Liver (tissue), 9 donors: ENCODE measurements around the gene TMEM125. TPM values are rescaled to one million over a fixed set of nuclear protein-coding genes. Genes with fewer than 3 reads are reported as not detected.

Experiments used
- DNase-seq: peaks from one replicate; pipeline ENCODE4 v3.0.0-alpha.2; 2017; ENCODE audit warnings: low spot score
- H3K27ac ChIP-seq, 2 donors: one replicate each; pipeline ENCODE4 v1.7.0; 2013; ENCODE audit warnings: inconsistent platforms in 2 of 2, low read length in 2 of 2, control low read depth in 1 of 2, low read depth in 1 of 2, mild to moderate bottlenecking in 1 of 2
- H3K27me3 ChIP-seq, 4 donors: one replicate each; pipeline versions ENCODE4 v1.6.1 to v1.7.0; 2013; ENCODE audit warnings: low read length in 3 of 4, inconsistent platforms in 1 of 4, mild to moderate bottlenecking in 1 of 4, moderate library complexity in 1 of 4; ENCODE audit not compliant: control insufficient read depth in 4 of 4, insufficient read depth in 4 of 4
- H3K36me3 ChIP-seq, 4 donors: one replicate each; pipeline versions ENCODE4 v1.6.1 to v1.7.0; 2013; ENCODE audit warnings: low read length in 3 of 4, mild to moderate bottlenecking in 3 of 4, low read depth in 1 of 4, moderate library complexity in 1 of 4; ENCODE audit not compliant: control insufficient read depth in 4 of 4, insufficient read depth in 3 of 4
- H3K4me1 ChIP-seq, 4 donors: one replicate each; pipeline versions ENCODE4 v1.6.1 to v1.7.0; 2013; ENCODE audit warnings: low read length in 3 of 4, mild to moderate bottlenecking in 3 of 4, moderate library complexity in 1 of 4; ENCODE audit not compliant: control insufficient read depth in 4 of 4, insufficient read depth in 4 of 4
- H3K4me3 ChIP-seq, 3 donors: one replicate each; pipeline versions ENCODE4 v1.6.1 to v1.7.0; 2013; ENCODE audit warnings: low read length in 3 of 3, control low read depth in 1 of 3, low read depth in 1 of 3, mild to moderate bottlenecking in 1 of 3
- H3K9ac ChIP-seq, 2 donors: one replicate each; pipeline ENCODE4 v1.7.0; 2013; ENCODE audit warnings: low read length in 2 of 2, mild to moderate bottlenecking in 2 of 2, moderate library complexity in 2 of 2, control low read depth in 1 of 2, low read depth in 1 of 2
- H3K9me3 ChIP-seq, 4 donors: one replicate each; pipeline versions ENCODE4 v1.6.1 to v1.7.0; 2013; ENCODE audit warnings: low read length in 3 of 4; ENCODE audit not compliant: control insufficient read depth in 4 of 4
- EGR1 ChIP-seq, 2 donors: IDR thresholded peaks; 2 replicates each; pipeline ENCODE4 v1.6.1; 2016 to 2018; ENCODE audit warnings: antibody characterized with exemption in 2 of 2, low read depth in 2 of 2
- FOXA1 ChIP-seq: IDR thresholded peaks from 2 replicates; pipeline ENCODE4 v1.6.1; 2016; ENCODE audit warnings: antibody characterized with exemption
- FOXA2 ChIP-seq: IDR thresholded peaks from 2 replicates; pipeline ENCODE4 v1.6.1; 2016; ENCODE audit warnings: antibody characterized with exemption
- GABPA ChIP-seq, 2 donors: IDR thresholded peaks in 1 of 2; conservative IDR thresholded peaks in 1 of 2; 2 replicates each; pipeline ENCODE4 v1.6.1; 2016; ENCODE audit warnings: antibody characterized with exemption in 2 of 2, mild to moderate bottlenecking in 1 of 2, moderate library complexity in 1 of 2
- HNF4A ChIP-seq, 2 donors: conservative IDR thresholded peaks; 2 replicates each; pipeline ENCODE4 v1.6.1; 2016; ENCODE audit warnings: antibody characterized with exemption in 2 of 2, mild to moderate bottlenecking in 2 of 2
- JUND ChIP-seq, 2 donors: IDR thresholded peaks; 2 replicates each; pipeline ENCODE4 v1.6.1; 2016; ENCODE audit warnings: antibody characterized with exemption in 2 of 2
- NR2F2 ChIP-seq: IDR thresholded peaks from 2 replicates; pipeline ENCODE4 v1.6.1; 2016; ENCODE audit warnings: antibody characterized with exemption
- RAD21 ChIP-seq, 2 donors: IDR thresholded peaks; 2 replicates each; pipeline ENCODE4 v1.6.1; 2016; ENCODE audit warnings: antibody characterized with exemption in 2 of 2, mild to moderate bottlenecking in 2 of 2
- RXRA ChIP-seq, 2 donors: IDR thresholded peaks; 2 replicates each; pipeline ENCODE4 v1.6.1; 2017 to 2018; ENCODE audit warnings: antibody characterized with exemption in 2 of 2, mild to moderate bottlenecking in 1 of 2
- SP1 ChIP-seq: IDR thresholded peaks from 2 replicates; pipeline ENCODE4 v1.6.1; 2018; ENCODE audit warnings: antibody characterized with exemption, mild to moderate bottlenecking
- TAF1 ChIP-seq: conservative IDR thresholded peaks from 2 replicates; pipeline ENCODE4 v1.6.1; 2016; ENCODE audit warnings: antibody characterized with exemption, mild to moderate bottlenecking
- YY1 ChIP-seq: IDR thresholded peaks from 2 replicates; pipeline ENCODE4 v1.6.1; 2016; ENCODE audit warnings: antibody characterized with exemption, mild to moderate bottlenecking
- WGBS: extraction: QIAGEN DNeasy Blood & Tissue Kit; methylation state at CpG from one replicate; pipeline ENCODE4 v1.1.7; 2013; 5-methylcytosine and 5-hydroxymethylcytosine counted together
- polyA plus RNA-seq, 2 donors: library from polyadenylated mRNA; stranded (reverse) in 1 of 2; unstranded in 1 of 2; fragments of 200-250 nt in 1 of 2; fragments of >200 nt in 1 of 2; fragmentation: Nextera tagmentation in 1 of 2; extraction: Ambion mirVana in 1 of 2; gene quantifications; one replicate each; pipeline versions ENCODE4 v1.2.1 to v1.2.3, GENCODE V29; 2013 to 2015
- total RNA-seq, 2 donors: library from RNA; depleted of rRNA; stranded (reverse); fragments of >200 nt; gene quantifications; one replicate each; pipeline ENCODE4 v1.2.3, GENCODE V29; 2014
- TF ChIP-seq, protein P1 (sequence below): IDR thresholded peaks from 2 replicates; pipeline ENCODE4 v1.6.1; 2016; ENCODE audit warnings: antibody characterized with exemption
- TF ChIP-seq, protein P2 (sequence below): IDR thresholded peaks from 2 replicates; pipeline ENCODE4 v1.6.1; 2016; ENCODE audit warnings: antibody characterized with exemption
- TF ChIP-seq, protein P3 (sequence below): fragments of 150-350 bp; IDR thresholded peaks from 2 replicates; pipeline ENCODE4 v1.5.1; 2017; ENCODE audit warnings: improper control_type of control experiment, low read depth, low read length; ENCODE audit not compliant: missing input control
- TF ChIP-seq, protein P4 (sequence below): IDR thresholded peaks from 2 replicates; pipeline ENCODE4 v1.6.1; 2016; ENCODE audit warnings: antibody characterized with exemption
- donor health status: healthy.
- donor health status: healthy.
- donor health status: healthy.
- donor health status: healthy.
- donor health status: healthy.

The TMEM125 gene
- 1 to 10 TPM in 1 of 2 donors, under 1 TPM in 1; 0.61 to 1.0 TPM for total RNA-seq
- polyA plus RNA-seq = under 1 TPM; 0.21 to 0.76 TPM

DNA sequence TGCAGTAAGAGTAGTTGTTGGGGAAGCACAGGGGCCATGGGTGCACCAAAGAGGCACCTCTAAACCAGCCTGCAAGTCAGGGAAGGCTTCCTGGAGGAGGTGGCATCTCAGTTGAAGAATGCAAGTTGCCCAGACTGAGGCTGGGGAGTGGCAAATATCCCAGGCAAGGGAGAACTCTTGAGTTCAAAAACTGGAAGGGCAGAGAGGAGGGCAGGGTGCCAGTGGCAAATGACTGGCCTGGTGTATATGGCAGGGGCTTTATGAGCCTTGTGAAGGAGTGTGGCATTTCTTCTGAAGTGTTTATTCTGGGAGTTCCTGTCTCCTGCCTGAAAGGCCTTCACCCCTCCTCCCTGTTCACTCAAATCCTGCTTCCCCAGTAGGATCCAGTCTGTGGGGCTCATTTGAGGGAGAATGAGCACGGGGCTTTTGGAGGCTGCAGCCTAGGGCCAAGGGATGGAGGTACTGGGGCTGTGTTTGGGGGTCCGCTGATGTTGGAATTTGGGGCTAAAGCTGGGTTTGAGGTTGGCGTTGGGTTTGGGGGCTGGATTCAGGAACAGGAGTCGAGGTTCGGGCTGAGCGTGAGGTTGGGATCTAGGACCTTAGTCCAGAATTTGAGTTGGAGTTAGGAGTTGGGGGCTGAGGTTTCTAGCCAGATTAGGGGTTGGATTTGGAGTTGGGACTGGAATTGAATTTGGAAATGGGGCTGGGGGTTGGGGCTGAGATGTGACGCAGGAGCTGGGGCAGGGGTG lies at the start of gene TMEM125:
TSS of gene TMEM125 (plus strand) at position 357 of the 749 bp plus-strand sequence. CDS start 2,740 bp downstream, outside the sequence.
- TF ChIP-seq, protein P1, sequence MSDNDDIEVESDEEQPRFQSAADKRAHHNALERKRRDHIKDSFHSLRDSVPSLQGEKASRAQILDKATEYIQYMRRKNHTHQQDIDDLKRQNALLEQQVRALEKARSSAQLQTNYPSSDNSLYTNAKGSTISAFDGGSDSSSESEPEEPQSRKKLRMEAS = no peak
- TF ChIP-seq GABPA (IDR thresholded peaks at IDR 0.05 in 1 of 2, conservative IDR thresholded peaks at IDR 0.05 in 1 of 2) (no peak), TAF1 (no peak), FOXA2 (no peak), SP1 (no peak), RXRA (IDR thresholded peaks at IDR 0.05) (no peak), NR2F2 (no peak), HNF4A (conservative IDR thresholded peaks at IDR 0.05) (no peak)
- Histone ChIP-seq H3K27me3 (peaks cover 0 to 2% (median 0%) of the 10 kb centered on the region in 4 donors), H3K9ac (no peak within 1 kb of the TSS), H3K4me1 (peaks cover 10 to 23% (median 22%) of the 10 kb centered on the region in 4 donors), H3K36me3 (no peaks in the 10 kb centered on the region), H3K27ac (no peak within 1 kb of the TSS), H3K9me3 (no peaks in the 10 kb centered on the region), H3K4me3 (no peak within 1 kb of the TSS)
- 87% methylated on average over 7 of the region's 7 CpGs for WGBS
- no peak for DNase-seq

DNA sequence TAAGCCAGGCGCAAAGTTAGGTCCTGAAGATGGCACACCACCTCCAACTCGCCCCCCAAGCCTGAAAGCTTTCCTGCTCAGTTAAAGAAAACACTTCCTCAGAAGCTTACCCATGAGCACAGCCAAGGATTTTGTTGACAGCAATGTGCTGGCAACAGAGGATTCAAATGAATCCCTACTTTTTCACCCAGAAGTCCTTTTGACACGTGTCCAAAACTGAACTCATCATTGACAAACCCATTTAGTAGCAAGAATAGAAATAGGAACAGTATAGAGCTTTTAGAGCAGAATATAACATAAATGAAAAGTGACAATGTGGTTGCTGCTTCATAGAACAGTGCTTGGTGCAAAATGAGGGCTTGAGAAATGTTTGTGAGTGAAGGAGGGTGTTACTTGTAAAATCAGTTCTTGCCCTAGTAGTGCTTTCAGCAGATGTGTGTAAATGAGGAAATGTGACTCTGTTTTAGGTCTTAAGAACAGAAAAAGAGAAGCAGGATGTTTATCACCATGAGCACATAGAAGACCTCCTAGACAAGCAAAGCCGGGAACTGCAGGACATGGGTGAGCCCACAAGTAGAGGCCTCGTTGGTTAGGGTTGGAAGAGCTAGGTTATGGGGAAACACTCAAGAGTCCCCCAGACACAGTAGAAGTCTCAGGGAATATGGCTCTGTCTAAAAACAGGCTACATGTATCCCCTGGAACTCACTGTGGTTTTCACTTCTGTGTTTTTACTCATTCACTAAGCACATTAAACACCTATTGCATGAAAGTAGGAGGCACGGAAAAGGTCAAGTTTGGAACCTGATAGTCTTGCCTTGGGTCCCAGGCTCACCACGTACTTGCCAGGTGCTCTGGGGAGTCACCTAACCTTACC lies 48.6 kb upstream of the TMEM125 start:
- Histone ChIP-seq H3K4me3 (no peak overlapping the region), H3K4me1 (peaks cover 0 to 27% (median 7%) of the 10 kb centered on the region in 4 donors), H3K9ac (no peak overlapping the region), H3K9me3 (no peaks in the 10 kb centered on the region), H3K27me3 (no peaks in the 10 kb centered on the region), H3K27ac (no peak overlapping the region), H3K36me3 (peaks cover 0 to 10% (median 1%) of the 10 kb centered on the region in 4 donors)
- DNase-seq = no peak
- WGBS = 76% methylated on average over 7 of the region's 7 CpGs
- TF ChIP-seq RAD21 (IDR thresholded peaks at IDR 0.05) (no peak), JUND (IDR thresholded peaks at IDR 0.05) (no peak)
- TF ChIP-seq, protein P2, sequence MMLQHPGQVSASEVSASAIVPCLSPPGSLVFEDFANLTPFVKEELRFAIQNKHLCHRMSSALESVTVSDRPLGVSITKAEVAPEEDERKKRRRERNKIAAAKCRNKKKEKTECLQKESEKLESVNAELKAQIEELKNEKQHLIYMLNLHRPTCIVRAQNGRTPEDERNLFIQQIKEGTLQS = no peak

DNA sequence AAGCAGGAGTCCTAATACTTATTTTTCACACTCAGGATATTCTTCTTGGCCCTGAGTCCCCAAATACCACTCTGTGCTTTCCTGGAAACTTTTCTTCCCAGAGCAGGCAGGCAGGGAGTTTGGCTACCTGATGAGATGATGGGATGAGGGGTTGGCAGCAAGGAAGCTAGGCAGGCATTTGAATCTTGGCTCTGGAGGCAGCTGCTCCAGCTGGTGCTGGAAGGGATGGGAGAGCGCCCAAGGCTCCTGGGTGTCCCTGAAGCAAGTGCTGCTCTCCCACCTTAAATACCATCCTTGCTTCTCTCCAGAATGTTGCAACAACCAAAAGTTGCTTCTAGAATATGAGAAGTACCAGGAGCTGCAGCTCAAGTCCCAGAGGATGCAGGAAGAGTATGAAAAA lies 48.0 kb upstream of the TMEM125 start:
- H3K9me3 ChIP-seq = no peaks in the 10 kb centered on the region
- 94% methylated on average over 1 of the region's 1 CpG for WGBS
- H3K27me3 ChIP-seq = no peaks in the 10 kb centered on the region
- peaks cover 0 to 25% (median 4%) of the 10 kb centered on the region in 4 donors for H3K4me1 ChIP-seq
- H3K9ac ChIP-seq = no peak overlapping the region
- peaks cover 0 to 9% (median 1%) of the 10 kb centered on the region in 4 donors for H3K36me3 ChIP-seq
- no peak overlapping the region for H3K4me3 ChIP-seq
- H3K27ac ChIP-seq = no peak overlapping the region
- TF ChIP-seq, protein P2 = no peak
- TF ChIP-seq FOXA1 = no peak
- no peak for TF ChIP-seq JUND (IDR thresholded peaks at IDR 0.05)
- TF ChIP-seq GABPA (IDR thresholded peaks at IDR 0.05 in 1 of 2, conservative IDR thresholded peaks at IDR 0.05 in 1 of 2) = no peak
- TF ChIP-seq SP1 = no peak
- no peak for TF ChIP-seq NR2F2
- no peak for TF ChIP-seq EGR1 (IDR thresholded peaks at IDR 0.05; ENCODE audit: low read depth in 2 of 2)
- TF ChIP-seq, protein P1 = no peak
- no peak for TF ChIP-seq RAD21 (IDR thresholded peaks at IDR 0.05)
- no peak for TF ChIP-seq FOXA2
- TF ChIP-seq HNF4A (conservative IDR thresholded peaks at IDR 0.05) = no peak
- TF ChIP-seq YY1 = no peak
- TF ChIP-seq, protein P3, sequence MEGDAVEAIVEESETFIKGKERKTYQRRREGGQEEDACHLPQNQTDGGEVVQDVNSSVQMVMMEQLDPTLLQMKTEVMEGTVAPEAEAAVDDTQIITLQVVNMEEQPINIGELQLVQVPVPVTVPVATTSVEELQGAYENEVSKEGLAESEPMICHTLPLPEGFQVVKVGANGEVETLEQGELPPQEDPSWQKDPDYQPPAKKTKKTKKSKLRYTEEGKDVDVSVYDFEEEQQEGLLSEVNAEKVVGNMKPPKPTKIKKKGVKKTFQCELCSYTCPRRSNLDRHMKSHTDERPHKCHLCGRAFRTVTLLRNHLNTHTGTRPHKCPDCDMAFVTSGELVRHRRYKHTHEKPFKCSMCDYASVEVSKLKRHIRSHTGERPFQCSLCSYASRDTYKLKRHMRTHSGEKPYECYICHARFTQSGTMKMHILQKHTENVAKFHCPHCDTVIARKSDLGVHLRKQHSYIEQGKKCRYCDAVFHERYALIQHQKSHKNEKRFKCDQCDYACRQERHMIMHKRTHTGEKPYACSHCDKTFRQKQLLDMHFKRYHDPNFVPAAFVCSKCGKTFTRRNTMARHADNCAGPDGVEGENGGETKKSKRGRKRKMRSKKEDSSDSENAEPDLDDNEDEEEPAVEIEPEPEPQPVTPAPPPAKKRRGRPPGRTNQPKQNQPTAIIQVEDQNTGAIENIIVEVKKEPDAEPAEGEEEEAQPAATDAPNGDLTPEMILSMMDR = no peak
- TF ChIP-seq, protein P4, sequence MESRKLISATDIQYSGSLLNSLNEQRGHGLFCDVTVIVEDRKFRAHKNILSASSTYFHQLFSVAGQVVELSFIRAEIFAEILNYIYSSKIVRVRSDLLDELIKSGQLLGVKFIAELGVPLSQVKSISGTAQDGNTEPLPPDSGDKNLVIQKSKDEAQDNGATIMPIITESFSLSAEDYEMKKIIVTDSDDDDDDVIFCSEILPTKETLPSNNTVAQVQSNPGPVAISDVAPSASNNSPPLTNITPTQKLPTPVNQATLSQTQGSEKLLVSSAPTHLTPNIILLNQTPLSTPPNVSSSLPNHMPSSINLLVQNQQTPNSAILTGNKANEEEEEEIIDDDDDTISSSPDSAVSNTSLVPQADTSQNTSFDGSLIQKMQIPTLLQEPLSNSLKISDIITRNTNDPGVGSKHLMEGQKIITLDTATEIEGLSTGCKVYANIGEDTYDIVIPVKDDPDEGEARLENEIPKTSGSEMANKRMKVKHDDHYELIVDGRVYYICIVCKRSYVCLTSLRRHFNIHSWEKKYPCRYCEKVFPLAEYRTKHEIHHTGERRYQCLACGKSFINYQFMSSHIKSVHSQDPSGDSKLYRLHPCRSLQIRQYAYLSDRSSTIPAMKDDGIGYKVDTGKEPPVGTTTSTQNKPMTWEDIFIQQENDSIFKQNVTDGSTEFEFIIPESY = no peak
- TF ChIP-seq TAF1 = no peak
- DNase-seq = no peak
